Endothelial cell of umbilical vein (primary cell): Measurements from ENCODE around the gene ABLIM2.

Experiments
- CTCF ChIP-seq, 2 donors: IDR thresholded peaks; 1 replicate in 1 of 2; 2 replicates in 1 of 2; pipeline ENCODE4 v1.5.1; 2011; ENCODE audit warnings: low read length in 2 of 2, mild to moderate bottlenecking in 2 of 2, moderate library complexity in 2 of 2, control low read depth in 1 of 2, inconsistent platforms in 1 of 2, low read depth in 1 of 2; ENCODE audit not compliant: insufficient read depth in 1 of 2; ENCODE audit errors: extremely low read depth in 1 of 2
- MYC ChIP-seq: IDR thresholded peaks from one replicate; pipeline ENCODE4 v1.6.1; 2011; ENCODE audit warnings: mild to moderate bottlenecking, low read depth, low read length
- POLR2A ChIP-seq: IDR thresholded peaks from 2 replicates; pipeline ENCODE4 v1.6.1; 2012; ENCODE audit warnings: low read depth, mild to moderate bottlenecking, control low read depth, low read length

- TF ChIP-seq POLR2A (no peak), CTCF (IDR thresholded peaks at IDR 0.05; ENCODE audit: extremely low read depth in 1 of 2, insufficient read depth in 1 of 2, low read depth in 1 of 2, low read length in 2 of 2) (no peak), MYC (no peak)
Observed at GRCh38 chr4:7959078-7959477, 199.5 kb downstream of the ABLIM2 start.
